SHP77 treated with DMSO at 0.1 percent for 48 hours (cell line): ENCODE measurements around the gene FANCC.

Source experiments
- DNase-seq: peaks from one replicate; lab custom pipeline; 2025; lab: John Stamatoyannopoulos, UW

Gene FANCC

GRCh38 chr9:95118596-95118995 lies 198.9 kb downstream of the FANCC start:
- no peak for DNase-seq

- no peak for DNase-seq
Observed at GRCh38 chr9:95116808-95117204, 200.7 kb downstream of the FANCC start.

GRCh38 chr9:95116002-95116807 lies 201.3 kb downstream of the FANCC start:
- DNase-seq: no peak

GRCh38 chr9:95115104-95115503 lies 202.4 kb downstream of the FANCC start:
- no peak for DNase-seq

GRCh38 chr9:95112436-95113280 lies 204.9 kb downstream of the FANCC start:
- DNase-seq: no peak

- DNase-seq: no peak
Observed at GRCh38 chr9:95111716-95112115, 205.8 kb downstream of the FANCC start.

- DNase-seq: no peak
Observed at GRCh38 chr9:95110921-95111525, 206.5 kb downstream of the FANCC start.

GRCh38 chr9:95109456-95109855 lies 208.1 kb downstream of the FANCC start:
- DNase-seq: no peak

GRCh38 chr9:95108777-95109176 lies 208.7 kb downstream of the FANCC start:
- no peak for DNase-seq

GRCh38 chr9:95107976-95108375 lies 209.5 kb downstream of the FANCC start:
- no peak for DNase-seq

GRCh38 chr9:95107001-95107749 lies 210.3 kb downstream of the FANCC start:
- no peak for DNase-seq

- no peak for DNase-seq
Observed at GRCh38 chr9:95105519-95106287, 211.8 kb downstream of the FANCC start.

GRCh38 chr9:95104980-95105379 lies 212.5 kb downstream of the FANCC start:
- DNase-seq: no peak

GRCh38 chr9:95104581-95104960 lies 212.9 kb downstream of the FANCC start:
- no peak for DNase-seq

GRCh38 chr9:95103871-95104580 lies 213.5 kb downstream of the FANCC start:
- DNase-seq: no peak

- DNase-seq: no peak
Observed at GRCh38 chr9:95103281-95103771, 214.2 kb downstream of the FANCC start.

GRCh38 chr9:95102572-95102971 lies 214.9 kb downstream of the FANCC start:
- no peak for DNase-seq

- no peak for DNase-seq
Observed at GRCh38 chr9:95102001-95102433, 215.5 kb downstream of the FANCC start.

GRCh38 chr9:95101326-95101725 lies 216.2 kb downstream of the FANCC start:
- no peak for DNase-seq

GRCh38 chr9:95100071-95100627 lies 217.4 kb downstream of the FANCC start:
- DNase-seq: no peak
